Coronary artery (tissue), 2 donors: ENCODE data around the gene COL18A1.

Source experiments
- DNase-seq: peaks from one replicate; pipeline ENCODE4 v3.0.0-alpha.2; 2017; ENCODE audit warnings: low spot score
- H3K27ac ChIP-seq, 2 donors: fragments of 200-600 bp; sonication (generic); one replicate each; pipeline ENCODE4 v1.5.1; 2016 to 2019
- H3K4me3 ChIP-seq: fragments of 200-600 bp; sonication (generic); 2 replicates; pipeline ENCODE4 v1.5.1; 2016; ENCODE audit warnings: mild to moderate bottlenecking, moderate library complexity
- CTCF ChIP-seq: fragments of 200-600 bp; sonication (generic); IDR thresholded peaks from one replicate; pipeline ENCODE4 v1.5.1; 2019; ENCODE audit warnings: antibody characterized with exemption

The COL18A1 gene

GRCh38 chr21:45513741-45514310 lies 108.9 kb downstream of the COL18A1 start:
- no peak for DNase-seq
- H3K27ac ChIP-seq, result no peak overlapping the region

GRCh38 chr21:45514311-45515021 lies 109.5 kb downstream of the COL18A1 start:
- no peak for TF ChIP-seq CTCF
- DNase-seq, result no peak
- no peak overlapping the region for H3K27ac ChIP-seq
- no peak overlapping the region for H3K4me3 ChIP-seq

More at GRCh38 chr21:45513741-45514310, 108.9 kb downstream of the COL18A1 start:
- no peak for TF ChIP-seq CTCF
- H3K4me3 ChIP-seq, result no peak overlapping the region

- no peak overlapping the region for H3K27ac ChIP-seq
- TF ChIP-seq CTCF, result no peak
- DNase-seq, result no peak
- no peak overlapping the region for H3K4me3 ChIP-seq
These were observed 110.5 kb downstream of the COL18A1 start for GRCh38 chr21:45515241-45516061.

GRCh38 chr21:45516071-45516670 lies 111.2 kb downstream of the COL18A1 start:
- TF ChIP-seq CTCF, result no peak
- DNase-seq, result no peak
- Histone ChIP-seq H3K4me3 (no peak overlapping the region), H3K27ac (no peak overlapping the region)

- H3K27ac ChIP-seq, result no peak overlapping the region
- no peak for TF ChIP-seq CTCF
- no peak overlapping the region for H3K4me3 ChIP-seq
- no peak for DNase-seq
These were observed 111.7 kb downstream of the COL18A1 start for GRCh38 chr21:45516671-45517151.

GRCh38 chr21:45517249-45518065 lies 112.5 kb downstream of the COL18A1 start:
- DNase-seq, result no peak
- no peak overlapping the region for H3K4me3 ChIP-seq
- TF ChIP-seq CTCF, result no peak
- H3K27ac ChIP-seq, result no peak overlapping the region
